Erythroblast (primary cell): ENCODE measurements around the gene PTPN22.

Experiments
- GATA1 ChIP-seq: IDR thresholded peaks from 2 replicates; pipeline ENCODE4 v1.6.1; 2011; ENCODE audit warnings: low read depth, mild to moderate bottlenecking, control low read depth, low read length, moderate library complexity
- POLR2A ChIP-seq: IDR thresholded peaks from 2 replicates; pipeline ENCODE4 v1.6.1; 2011; ENCODE audit warnings: mild to moderate bottlenecking, low read length

DNA sequence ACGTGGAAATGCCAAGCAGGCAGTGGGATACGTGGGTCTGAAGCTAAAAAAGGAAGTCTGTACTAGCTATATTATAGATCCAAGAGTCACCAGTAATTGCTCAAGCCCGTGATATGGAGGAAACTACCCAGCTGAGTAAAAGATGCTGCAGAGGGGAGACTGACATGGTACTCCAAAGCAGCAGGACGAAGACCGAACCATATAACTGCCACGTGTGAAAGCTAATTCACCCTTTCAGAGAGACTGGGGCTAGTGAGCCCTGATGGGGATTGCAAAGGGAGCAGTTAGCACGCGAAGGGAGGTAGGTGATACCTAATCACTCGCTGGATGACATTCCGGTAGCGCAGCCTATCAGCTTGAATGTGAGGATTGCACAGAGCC lies 32.8 kb upstream of the PTPN22 start:
- no peak for TF ChIP-seq POLR2A
- no peak for TF ChIP-seq GATA1
